Mesangial cell (primary cell): ENCODE results near the gene DTYMK. TPM values are rescaled to one million over a fixed set of nuclear protein-coding genes. Genes with fewer than 3 reads are reported as not detected.

Source experiments
- total RNA-seq: library from RNA; depleted of rRNA; stranded (reverse); fragments of >200 nt; gene quantifications from 2 replicates; pipeline ENCODE4 v1.2.3, GENCODE V29; 2015

DTYMK gene, protein sequence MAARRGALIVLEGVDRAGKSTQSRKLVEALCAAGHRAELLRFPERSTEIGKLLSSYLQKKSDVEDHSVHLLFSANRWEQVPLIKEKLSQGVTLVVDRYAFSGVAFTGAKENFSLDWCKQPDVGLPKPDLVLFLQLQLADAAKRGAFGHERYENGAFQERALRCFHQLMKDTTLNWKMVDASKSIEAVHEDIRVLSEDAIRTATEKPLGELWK
- 32.2 and 149 TPM in 2 replicates for total RNA-seq

DNA sequence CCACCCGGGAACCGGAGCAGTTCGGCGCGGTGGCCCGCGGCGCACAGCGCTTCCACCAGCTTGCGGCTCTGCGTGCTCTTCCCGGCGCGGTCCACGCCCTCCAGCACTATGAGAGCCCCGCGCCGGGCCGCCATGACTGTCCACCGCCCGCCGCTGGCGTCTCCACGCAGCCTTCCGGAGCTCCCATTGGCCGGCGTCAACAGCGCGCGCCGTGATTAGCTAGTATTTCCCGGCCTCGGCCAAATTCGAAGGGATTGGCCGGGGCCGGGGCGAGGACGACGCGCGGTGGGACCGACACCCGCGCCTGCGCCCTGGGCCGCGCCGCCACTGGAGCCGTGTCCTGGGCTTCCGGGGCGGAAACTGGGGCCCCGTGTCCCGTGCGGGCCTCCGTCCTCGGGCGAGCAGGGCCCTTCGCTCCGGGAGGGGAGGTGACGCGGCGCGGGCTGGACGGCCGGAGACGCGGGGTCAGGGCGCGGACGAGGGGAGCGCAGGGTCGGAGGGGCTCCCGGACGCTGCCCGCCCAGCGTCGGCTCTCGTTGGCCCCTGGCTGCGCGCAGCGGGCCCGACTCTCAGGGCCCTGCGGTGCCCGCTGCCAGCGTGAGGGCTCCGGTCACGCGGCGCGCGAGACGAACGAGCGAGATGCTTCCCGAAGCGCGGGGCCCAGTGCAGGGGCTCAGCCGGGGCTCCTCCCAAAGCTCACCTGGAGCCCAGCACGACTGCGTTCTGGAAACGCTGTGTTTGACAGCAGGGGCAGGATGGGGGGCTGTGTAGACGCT is at the start of gene DTYMK:
DTYMK (minus strand) TSS at position 166 of the 776 bp plus-strand sequence; CDS start at position 134, 32 bp downstream.

DNA sequence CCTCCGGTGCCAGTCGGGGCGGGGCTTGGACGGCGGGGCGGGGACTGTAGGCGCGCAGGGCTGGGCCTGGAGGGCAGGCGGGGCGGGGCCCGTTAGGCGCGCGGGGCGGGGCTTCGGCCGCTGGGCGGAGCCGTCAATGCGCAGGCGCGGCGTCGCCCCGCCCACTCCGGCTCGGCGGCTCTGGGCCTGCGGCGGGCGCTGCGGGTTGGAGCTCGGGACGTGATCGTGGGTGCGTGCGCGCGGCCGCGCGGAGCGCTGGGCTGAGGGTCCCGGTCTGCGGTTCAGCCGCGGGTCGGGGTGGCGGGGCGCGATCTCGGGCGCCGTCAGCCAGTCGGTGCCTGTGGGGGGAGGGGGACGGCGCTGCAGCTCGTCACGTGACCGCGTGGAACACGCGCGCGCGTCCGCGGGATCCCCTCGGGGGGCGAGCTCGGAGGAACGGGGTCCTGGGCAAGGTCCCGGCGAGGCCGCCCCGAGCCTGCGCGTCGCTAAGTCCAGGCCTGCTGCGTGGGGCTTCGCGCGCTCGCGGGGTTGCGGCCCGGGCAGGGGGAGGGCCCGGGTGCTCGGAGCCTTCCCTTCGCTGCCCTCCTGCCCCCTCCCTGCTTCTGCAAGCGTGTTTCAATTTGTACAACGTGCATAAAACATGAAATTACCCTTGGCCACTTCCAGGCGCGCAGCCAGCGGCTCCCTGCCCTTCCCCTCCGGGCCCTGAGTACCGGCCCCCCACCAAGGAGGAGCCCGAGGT is 48.0 kb upstream of the DTYMK start, which contains the start of gene D2HGDH:
D2HGDH (plus strand) TSS at position 164 of the 742 bp plus-strand sequence. CDS start 595 bp downstream, outside the sequence.

DNA sequence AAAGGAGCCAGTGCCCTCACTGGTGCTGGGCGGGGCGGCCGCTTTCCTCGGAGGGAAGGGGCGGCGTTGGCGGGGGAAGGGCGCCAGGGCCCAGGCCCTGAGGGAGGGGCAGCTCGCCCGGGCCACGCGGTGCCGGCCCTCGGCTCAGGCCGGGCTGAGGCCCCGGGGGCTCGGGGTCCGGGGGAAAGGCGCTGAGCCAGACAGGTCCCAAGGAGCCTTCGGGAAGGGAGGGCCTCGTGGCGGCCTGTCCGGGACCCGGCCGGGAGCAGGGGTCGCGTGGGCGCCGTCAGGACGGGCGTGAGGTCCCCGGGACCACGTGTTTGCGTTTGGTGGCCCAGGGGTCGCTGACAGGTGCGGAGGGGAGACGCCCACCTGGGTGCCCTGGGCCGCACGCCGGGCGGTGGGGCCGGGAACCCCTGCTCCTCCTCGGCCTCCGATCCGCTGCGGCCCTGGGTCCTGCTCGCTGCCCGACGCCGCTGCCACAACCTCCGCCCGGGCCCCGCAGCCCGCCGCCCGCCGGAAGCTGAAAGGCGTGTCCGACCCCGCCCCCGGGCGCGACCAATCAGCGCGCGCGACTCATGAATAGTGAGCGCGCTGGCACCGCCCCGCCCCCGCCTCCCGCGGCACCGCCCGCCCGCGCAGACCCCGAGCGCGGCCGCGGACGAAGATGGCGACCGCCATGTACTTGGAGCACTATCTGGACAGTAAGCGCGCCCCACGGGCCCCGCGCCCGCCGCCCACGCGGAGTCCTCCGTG is 15.0 kb upstream of the DTYMK start, which contains the start of gene ING5:
ING5 (plus strand) TSS at position 641 of the 756 bp plus-strand sequence; CDS start at position 668, 27 bp downstream.

DNA sequence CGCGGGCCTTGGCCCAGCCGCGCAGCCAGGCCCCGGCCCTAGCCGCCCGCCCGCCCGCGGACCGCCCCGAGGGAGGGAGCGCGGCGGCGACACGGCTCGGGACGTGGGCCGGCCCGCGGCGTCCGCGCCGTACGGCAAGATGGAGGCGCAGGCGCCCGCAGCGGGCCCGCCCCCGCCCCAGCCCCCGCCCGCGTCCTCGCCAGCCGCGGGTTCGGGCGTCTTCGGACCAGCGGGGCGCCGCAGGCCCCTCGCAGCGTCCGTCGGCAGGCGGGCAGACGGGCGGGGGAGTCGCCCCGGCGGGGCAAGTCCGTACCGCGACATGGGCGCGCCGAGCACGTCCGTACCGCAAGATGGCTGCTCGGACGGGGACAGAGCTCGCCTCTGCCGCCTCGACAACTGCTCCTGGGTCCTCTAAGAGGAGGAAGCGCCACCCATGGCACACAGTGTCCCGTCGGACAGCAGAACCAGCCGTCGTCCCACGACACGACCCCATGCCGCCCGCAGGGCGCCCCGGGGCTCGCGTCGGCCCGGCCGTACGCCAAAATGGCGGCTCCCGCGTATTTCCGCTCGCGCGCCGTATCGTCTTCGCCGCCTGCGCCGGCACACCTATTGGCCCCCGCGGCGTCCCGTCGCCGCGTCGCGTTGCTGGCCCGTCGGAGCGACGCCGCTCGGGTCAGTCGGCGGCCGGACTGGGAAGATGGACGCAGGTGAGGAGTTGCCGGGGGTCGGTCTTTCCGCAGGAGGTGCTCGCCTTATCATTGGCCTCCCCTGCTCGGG is 49.4 kb downstream of the DTYMK start, which contains the start of the genes ATG4B and THAP4:
ATG4B (plus strand) TSS at position 676 of the 777 bp plus-strand sequence; CDS start at position 698, 22 bp downstream.
THAP4 (minus strand) TSS at position 141 of the 777 bp plus-strand sequence. CDS start 141 bp downstream, outside the sequence.

Other genes starting within 250 kb of the DTYMK start
- 279 and 283 TPM in 2 replicates for gene STK25, start 178.2 kb downstream of the DTYMK start, total RNA-seq
- gene BOK, start 128.1 kb downstream of the DTYMK start, total RNA-seq: 77.7 and 133 TPM in 2 replicates
- gene THAP4, start 49.7 kb downstream of the DTYMK start, total RNA-seq: 65.4 and 69.1 TPM in 2 replicates
- gene ATG4B, start 49.1 kb downstream of the DTYMK start, total RNA-seq: 68.2 and 83.3 TPM in 2 replicates
- gene ING5, start 15.2 kb upstream of the DTYMK start, total RNA-seq: 18.7 and 21.7 TPM in 2 replicates
- 14.0 and 26.5 TPM in 2 replicates for gene D2HGDH, start 47.8 kb upstream of the DTYMK start, total RNA-seq
- gene GAL3ST2, start 90.0 kb upstream of the DTYMK start, total RNA-seq: 1.0 TPM in 1 of 2 replicates, not detected in the other
- gene NEU4, start 122.4 kb upstream of the DTYMK start, total RNA-seq: under 0.01 TPM in 1 of 2 replicates, not detected in the other
- gene PDCD1, start 172.1 kb upstream of the DTYMK start, total RNA-seq: not detected in 2 replicates
- gene RTP5, start 182.9 kb upstream of the DTYMK start, total RNA-seq: not detected in 2 replicates